Loucy (cell line): ENCODE data around the gene CDH26.

ENCODE experiments used
- CTCF ChIP-seq: fragments of 200-600 bp; sonication (generic); conservative IDR thresholded peaks from 2 replicates; pipeline ENCODE4 v1.5.1; 2014; ENCODE audit warnings: mild to moderate bottlenecking, antibody characterized with exemption, low read length
- EZH2phosphoT487 ChIP-seq: fragments of 200-600 bp; IDR thresholded peaks from 2 replicates; pipeline ENCODE4 v1.6.1; 2018; ENCODE audit warnings: antibody characterized with exemption, mild to moderate bottlenecking, moderate library complexity, borderline replicate concordance

- TF ChIP-seq CTCF (no peak), EZH2phosphoT487 (no peak)
Measured at GRCh38 chr20:60026010-60026409, 67.8 kb downstream of the CDH26 start.
